A673 (cell line): ENCODE data around the gene BZW2. TPM values are rescaled to one million over a fixed set of nuclear protein-coding genes. Genes with fewer than 3 reads are reported as not detected.

Experiments
- BruUV-seq: library from RNA; stranded (reverse); fragments of 400-500 nt; replicated peaks from 2 replicates; lab custom pipeline; 2021; lab: Mats Ljungman, UMichigan
- CTCF ChIA-PET: fragments of 300-600 bp; sonication (Branson Sonifier 250); formaldehyde crosslinking; loops from one replicate; lab custom pipeline; 2022; ENCODE audit warnings: antibody characterized with exemption; lab: Charles Lee
- POLR2A ChIA-PET: fragments of 300-600 bp; sonication (Branson Sonifier 250); formaldehyde crosslinking; loops from one replicate; lab custom pipeline; 2022; ENCODE audit warnings: antibody characterized with exemption; ENCODE audit not compliant: low non-redundant PET; lab: Charles Lee
- DNase-seq: peaks from one replicate; pipeline ENCODE4 v3.0.0-alpha.2; 2015; ENCODE audit warnings: low spot score
- H3K27ac ChIP-seq: fragments of 200-600 bp; sonication (generic); 2 replicates; pipeline ENCODE4 v1.5.1; 2016; ENCODE audit warnings: mixed run types, low read depth, mild to moderate bottlenecking, mixed read lengths, antibody characterized with exemption, low read length; ENCODE audit not compliant: poor library complexity, severe bottlenecking
- H3K27me3 ChIP-seq: fragments of 200-600 bp; sonication (generic); replicated peaks from 2 replicates; pipeline ENCODE4 v1.6.1; 2017; ENCODE audit warnings: mixed run types, low read depth, mild to moderate bottlenecking, mixed read lengths, antibody characterized with exemption, low read length; ENCODE audit not compliant: insufficient read depth, poor library complexity
- H3K36me3 ChIP-seq: fragments of 200-600 bp; sonication (generic); 2 replicates; pipeline ENCODE4 v1.6.1; 2016; ENCODE audit warnings: mixed run types, mild to moderate bottlenecking, mixed read lengths, antibody characterized with exemption, low read length; ENCODE audit not compliant: insufficient read depth, poor library complexity, severe bottlenecking
- H3K4me1 ChIP-seq: fragments of 200-600 bp; sonication (generic); 2 replicates; pipeline ENCODE4 v1.6.1; 2017; ENCODE audit warnings: mixed run types, mild to moderate bottlenecking, mixed read lengths, antibody characterized with exemption, low read length; ENCODE audit not compliant: insufficient read depth, poor library complexity, severe bottlenecking
- H3K4me3 ChIP-seq: fragments of 200-600 bp; sonication (generic); 2 replicates; pipeline ENCODE4 v1.5.1; 2016; ENCODE audit warnings: low read depth, mixed run types, mild to moderate bottlenecking, mixed read lengths, low read length; ENCODE audit not compliant: poor library complexity, severe bottlenecking
- H3K9me3 ChIP-seq: fragments of 200-600 bp; sonication (generic); 2 replicates; pipeline ENCODE4 v1.6.1; 2016; ENCODE audit warnings: mixed run types, low read depth, mild to moderate bottlenecking, mixed read lengths, antibody characterized with exemption, low read length; ENCODE audit not compliant: poor library complexity, severe bottlenecking
- CTCF ChIP-seq: fragments of 300-800, 200-600 bp; sonication (generic); conservative IDR thresholded peaks from 2 replicates; pipeline ENCODE4 v1.5.1; 2017; ENCODE audit warnings: low read depth, mild to moderate bottlenecking, antibody characterized with exemption, low read length, moderate library complexity, mixed read lengths
- EZH2 ChIP-seq: fragments of 200-600 bp; sonication (generic); IDR thresholded peaks from 2 replicates; pipeline ENCODE4 v1.6.1; 2017; ENCODE audit warnings: borderline replicate concordance, low read depth, mild to moderate bottlenecking, mixed read lengths, antibody characterized with exemption, low read length; ENCODE audit not compliant: poor library complexity, severe bottlenecking
- intact Hi-C: fragments of 100-400 bp; cut with micrococcal nuclease; formaldehyde crosslinking; loops from one replicate; pipeline ENCODE4 v1.10.0; 2022; ENCODE audit not compliant: unreplicated experiment
- total RNA-seq: library from RNA; stranded (reverse); gene quantifications from 2 replicates; pipeline ENCODE4 v1.2.3, GENCODE V29; 2021

Gene BZW2
- total RNA-seq, 1 experiment from 2014 or later = 175 TPM

- no peaks in the 10 kb centered on the region for H3K27me3 ChIP-seq
These were observed 6.2 kb downstream of the BZW2 start for GRCh38 chr7:16652240-16652583.

GRCh38 chr7:16652888-16653287 lies 6.9 kb downstream of the BZW2 start:
- H3K4me3 ChIP-seq = no peak overlapping the region
- no peak for TF ChIP-seq EZH2
- no peak for TF ChIP-seq CTCF
- BruUV-seq = no TSS peak
- H3K36me3 ChIP-seq = peaks cover 4% of the 10 kb centered on the region
- H3K9me3 ChIP-seq = no peaks in the 10 kb centered on the region
- peaks cover 60% of the 10 kb centered on the region for H3K4me1 ChIP-seq
- intact Hi-C loops = no loop called here
- POLR2A ChIA-PET = no interaction called here
- no peaks in the 10 kb centered on the region for H3K27me3 ChIP-seq
- no peak overlapping the region for H3K27ac ChIP-seq
- CTCF ChIA-PET = no interaction called here
- DNase-seq = no peak

More at GRCh38 chr7:16652240-16652583, 6.2 kb downstream of the BZW2 start:
- ChIA-PET POLR2A (no interaction called here), CTCF (no interaction called here)
- peaks cover 4% of the 10 kb centered on the region for H3K36me3 ChIP-seq
- H3K4me3 ChIP-seq = no peak overlapping the region
- no peak overlapping the region for H3K27ac ChIP-seq
- peaks cover 59% of the 10 kb centered on the region for H3K4me1 ChIP-seq
- TF ChIP-seq CTCF (no peak), EZH2 (no peak)
- DNase-seq = no peak
- no TSS peak for BruUV-seq
- intact Hi-C loops = no loop called here
- H3K9me3 ChIP-seq = no peaks in the 10 kb centered on the region

- Histone ChIP-seq H3K36me3 (peaks cover 4% of the 10 kb centered on the region), H3K27me3 (no peaks in the 10 kb centered on the region), H3K27ac (no peak overlapping the region), H3K4me3 (no peak overlapping the region), H3K4me1 (peaks cover 46% of the 10 kb centered on the region), H3K9me3 (no peaks in the 10 kb centered on the region)
- ChIA-PET CTCF (no interaction called here), POLR2A (no interaction called here)
- TF ChIP-seq EZH2 = no peak
- TF ChIP-seq CTCF = no peak
- intact Hi-C loops = no loop called here
- no peak for DNase-seq
- BruUV-seq = no TSS peak
These were observed 9.4 kb downstream of the BZW2 start for GRCh38 chr7:16655394-16655793.
